ENCODE data around the gene THBS2. TPM values are rescaled to one million over a fixed set of nuclear protein-coding genes. Genes with fewer than 3 reads are reported as not detected.
"Not testable (repeated sequence)": the region's sequence is repeated elsewhere in the genome, so short reads cannot be mapped to it uniquely, and the experiment has no call there.

THBS2 gene
- polyA plus RNA-seq, 1 donor: 31.9 TPM

DNA sequence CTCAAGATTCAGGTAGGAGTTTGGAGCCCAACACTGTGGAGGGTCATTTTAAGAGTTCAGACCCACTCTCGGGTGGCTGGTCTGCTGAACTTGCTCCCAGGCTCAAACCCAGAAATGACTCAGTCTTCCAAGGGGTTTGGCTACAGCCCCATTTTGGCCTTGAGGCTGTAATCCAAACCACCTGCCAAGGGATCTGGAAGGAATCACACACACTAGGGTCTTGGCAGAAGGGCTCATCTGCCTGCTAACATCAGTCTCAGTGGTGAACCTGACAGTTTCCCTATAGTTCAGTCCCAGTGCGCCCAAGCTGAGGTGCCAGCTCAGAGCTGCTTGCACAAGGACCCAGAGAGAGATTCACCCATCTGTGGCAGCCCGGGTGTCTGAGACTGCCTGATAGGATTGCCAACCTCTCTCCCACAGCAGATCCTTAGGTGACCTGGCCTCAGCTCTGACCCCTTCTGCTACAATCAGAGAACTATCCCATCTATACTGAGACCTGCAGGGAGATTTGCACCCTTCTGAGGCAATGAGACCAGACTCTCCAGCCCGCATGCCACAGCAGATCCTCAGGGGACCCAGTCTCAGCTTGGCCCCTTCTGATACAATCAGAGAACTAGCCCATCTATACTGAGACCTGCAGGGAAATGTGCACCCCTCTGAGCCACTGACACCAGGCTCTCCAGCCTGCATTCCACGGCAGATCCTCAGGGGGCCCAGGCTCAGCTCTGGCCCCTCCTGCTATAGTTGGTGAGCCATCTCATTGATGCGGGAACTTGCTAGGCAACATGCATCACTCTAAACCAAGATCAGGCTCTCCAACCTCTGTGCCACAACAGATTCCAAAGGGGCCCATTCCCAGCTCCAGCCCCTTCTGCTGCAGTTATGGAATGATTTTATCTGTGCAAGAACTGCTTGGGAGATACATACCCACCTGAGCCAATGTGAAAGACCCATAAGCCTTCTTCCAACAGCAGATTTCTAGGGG, 48.2 kb downstream of the THBS2 start:
- DNase-seq: no peak

DNA sequence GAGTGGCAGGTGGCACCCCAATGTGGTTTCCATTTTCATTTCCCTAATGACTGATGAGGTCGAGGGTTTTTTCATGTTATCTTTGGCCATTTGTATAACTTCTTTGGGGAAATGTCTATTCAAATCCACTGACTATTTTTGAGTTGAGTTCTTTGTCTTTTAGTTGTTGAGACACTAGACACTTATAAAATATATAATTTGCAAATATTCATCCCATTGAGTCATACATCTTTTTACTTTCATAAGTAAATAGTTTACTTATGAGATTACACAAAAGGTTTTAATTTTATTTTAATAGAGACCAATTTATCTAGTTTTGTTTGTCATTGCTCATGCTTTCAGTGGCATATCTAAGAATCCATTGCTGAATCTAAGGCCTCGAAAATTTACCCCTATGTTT, 49.5 kb downstream of the THBS2 start:
- no peak for DNase-seq

DNA sequence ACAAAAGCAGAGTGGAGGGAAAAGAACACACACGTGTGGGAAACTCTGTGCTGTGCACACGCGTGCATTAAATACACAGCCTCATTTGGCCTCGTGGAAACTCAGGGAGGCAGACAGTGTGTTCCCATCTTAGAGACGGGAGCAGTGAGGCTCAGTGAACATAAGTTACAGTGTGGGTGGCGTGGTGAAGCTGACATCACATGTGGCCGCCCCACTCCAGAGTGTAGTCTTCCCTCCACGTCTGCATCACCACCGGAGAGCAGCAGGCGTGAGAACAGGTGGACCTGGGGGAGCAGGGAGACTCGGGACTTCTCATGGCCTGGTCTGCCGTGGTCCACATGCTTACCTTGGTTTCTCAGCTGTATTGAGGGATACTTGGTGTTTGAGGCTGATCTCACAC, 51.7 kb downstream of the THBS2 start:
- no peak for DNase-seq

- no peak for DNase-seq
Observed at GRCh38 chr6:169200893-169201514, 52.6 kb downstream of the THBS2 start.

GRCh38 chr6:169199625-169200335, 53.9 kb downstream of the THBS2 start:
- DNase-seq: no peak

GRCh38 chr6:169198885-169199284, 54.8 kb downstream of the THBS2 start:
- no peak for DNase-seq

- not testable (repeated sequence) for DNase-seq
Observed at GRCh38 chr6:169197929-169198328, 55.7 kb downstream of the THBS2 start.

DNA sequence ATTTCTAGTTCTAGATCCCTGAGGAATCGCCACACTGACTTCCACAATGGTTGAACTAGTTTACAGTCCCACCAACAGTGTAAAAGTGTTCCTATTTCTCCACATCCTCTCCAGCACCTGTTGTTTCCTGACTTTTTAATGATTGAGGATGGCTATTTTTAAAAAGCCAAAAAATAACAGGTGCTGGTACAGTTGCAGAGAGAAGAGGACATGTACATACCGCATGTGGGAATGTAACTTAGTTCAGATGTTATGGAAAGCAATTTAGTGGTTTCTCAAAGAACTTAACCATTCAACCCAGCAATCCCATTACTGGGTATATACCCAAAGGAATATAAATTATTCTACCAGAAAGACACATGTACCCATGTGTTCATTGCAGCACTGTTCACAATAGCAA, 57.4 kb downstream of the THBS2 start:
- DNase-seq: not testable (repeated sequence)

GRCh38 chr6:169194737-169195136, 58.9 kb downstream of the THBS2 start:
- DNase-seq: no peak

DNA sequence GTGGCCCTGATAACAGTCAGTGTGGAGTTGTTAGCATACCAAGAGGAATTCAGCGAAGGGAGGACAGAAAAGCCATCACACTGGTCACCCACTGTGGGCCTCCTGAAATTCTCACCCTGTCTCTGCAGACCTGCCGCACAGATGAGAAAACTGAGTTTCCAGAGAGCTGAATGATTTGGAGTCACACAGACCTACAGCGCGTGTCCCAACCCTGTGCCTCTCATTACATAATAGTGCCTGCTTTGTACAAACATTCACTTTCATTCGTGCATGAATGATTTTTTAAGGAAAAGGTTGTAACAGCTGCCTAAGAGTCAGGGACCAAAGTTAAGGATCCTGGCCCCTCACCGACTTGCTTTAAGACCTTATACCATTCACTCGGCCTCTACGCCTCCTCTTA, 62.7 kb downstream of the THBS2 start:
- no peak for DNase-seq

DNA sequence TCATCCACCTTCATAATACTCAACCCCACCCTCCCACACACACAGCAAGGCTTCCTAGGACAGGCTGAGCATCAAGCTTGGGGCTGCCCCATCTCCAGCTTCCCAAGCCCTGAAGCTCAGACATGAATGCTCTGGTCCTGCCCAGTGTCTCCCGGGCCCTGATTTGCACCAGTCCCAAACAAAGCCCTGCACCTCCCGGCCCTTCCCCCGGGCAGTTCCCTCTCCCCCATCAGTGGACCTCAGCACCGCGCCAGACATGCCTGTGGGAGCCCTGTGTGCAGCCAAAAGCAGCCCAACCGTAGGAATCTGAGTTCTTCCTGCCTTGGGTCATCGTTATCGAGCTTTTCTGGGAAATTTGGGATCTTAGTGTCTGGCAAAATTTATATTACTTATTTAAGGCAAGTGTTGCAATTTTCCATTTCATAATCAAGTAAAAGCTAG, 63.5 kb downstream of the THBS2 start:
- DNase-seq: peak; percentile 75

- no peak for DNase-seq
Observed at GRCh38 chr6:169189686-169190085, 64.0 kb downstream of the THBS2 start.

GRCh38 chr6:169189182-169189581, 64.5 kb downstream of the THBS2 start:
- DNase-seq: no peak

GRCh38 chr6:169188475-169188874, 65.2 kb downstream of the THBS2 start:
- no peak for DNase-seq

DNA sequence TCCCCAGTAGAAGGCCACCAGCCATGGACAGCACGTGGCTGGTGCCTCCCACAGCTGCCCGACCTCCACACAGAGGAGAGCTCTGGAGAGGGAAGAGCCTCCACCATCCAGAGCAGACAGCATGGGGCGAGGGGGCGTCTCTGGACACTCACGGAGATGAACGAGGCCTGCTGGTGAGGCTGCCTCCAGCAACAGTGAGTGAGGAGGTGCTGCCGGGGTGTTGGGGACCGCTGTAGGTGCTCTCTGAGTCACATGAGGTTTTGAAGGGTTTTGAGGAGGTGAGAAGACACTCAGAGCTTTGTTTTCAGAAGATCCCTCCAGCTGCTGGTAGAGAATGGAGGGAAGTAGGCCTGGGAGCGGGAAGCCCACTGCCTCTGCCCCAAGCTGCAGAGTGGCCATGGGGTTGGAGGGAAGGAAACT, 65.6 kb downstream of the THBS2 start:
- DNase-seq: no peak

GRCh38 chr6:169186496-169187169, 67.0 kb downstream of the THBS2 start:
- DNase-seq: no peak

DNA sequence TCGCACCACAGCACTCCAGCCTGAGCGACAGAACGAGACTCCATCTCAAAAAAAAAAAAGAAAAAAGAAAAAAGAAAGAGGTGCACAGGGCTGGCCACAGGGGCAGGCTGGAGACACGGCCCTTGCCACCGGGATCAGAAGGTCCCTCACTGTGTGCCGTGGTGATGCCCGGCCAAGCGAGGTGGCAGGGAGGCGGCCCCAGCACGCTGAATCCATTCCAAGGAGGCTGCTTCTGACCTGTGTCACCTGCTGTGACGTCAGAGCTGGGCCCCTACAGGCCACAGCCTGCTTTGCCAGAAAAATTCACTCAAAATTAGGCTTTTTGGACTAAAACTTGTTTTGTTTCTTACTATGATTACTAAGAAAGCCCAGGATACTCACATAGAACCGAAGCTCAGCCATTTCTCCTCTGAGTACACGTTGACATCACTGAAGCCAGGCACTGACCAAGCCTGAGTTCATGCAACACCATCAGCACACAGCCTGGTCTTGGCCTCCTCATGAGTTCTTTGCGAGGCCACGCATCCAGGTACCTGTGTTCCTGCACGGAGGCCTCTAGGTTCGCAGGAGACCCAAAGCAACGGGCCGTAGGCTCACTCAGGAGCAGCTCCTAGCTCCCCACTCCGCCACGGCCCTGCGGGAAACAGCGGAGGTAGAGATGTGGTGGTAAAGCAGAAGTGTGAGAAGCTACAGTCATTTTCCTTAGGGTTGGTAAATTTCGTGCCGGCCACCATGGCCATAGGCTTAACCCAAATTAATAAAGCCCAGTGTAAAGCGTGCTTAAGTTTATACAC, 67.8 kb downstream of the THBS2 start:
- DNase-seq: no peak

- no peak for DNase-seq
Observed at GRCh38 chr6:169185011-169185521, 68.6 kb downstream of the THBS2 start.

DNA sequence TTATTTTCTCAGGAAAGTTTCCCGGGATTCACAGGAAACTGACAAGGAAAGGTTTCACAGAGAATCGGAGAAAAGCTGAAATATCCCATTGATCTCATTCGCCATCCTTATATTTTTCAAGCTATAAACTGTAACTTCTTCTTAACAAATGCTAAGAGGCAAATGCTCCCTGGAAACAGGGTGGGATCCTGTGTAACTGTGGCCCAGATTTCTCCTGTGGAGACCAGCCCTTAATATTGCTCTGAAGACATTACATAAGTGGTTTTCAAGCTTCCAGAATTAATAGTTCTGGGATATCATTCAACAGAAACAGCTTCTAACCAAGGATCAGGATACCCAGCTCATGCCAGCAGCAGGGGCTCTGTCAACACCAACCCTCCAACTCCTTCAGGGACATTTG, 69.2 kb downstream of the THBS2 start:
- no peak for DNase-seq

DNA sequence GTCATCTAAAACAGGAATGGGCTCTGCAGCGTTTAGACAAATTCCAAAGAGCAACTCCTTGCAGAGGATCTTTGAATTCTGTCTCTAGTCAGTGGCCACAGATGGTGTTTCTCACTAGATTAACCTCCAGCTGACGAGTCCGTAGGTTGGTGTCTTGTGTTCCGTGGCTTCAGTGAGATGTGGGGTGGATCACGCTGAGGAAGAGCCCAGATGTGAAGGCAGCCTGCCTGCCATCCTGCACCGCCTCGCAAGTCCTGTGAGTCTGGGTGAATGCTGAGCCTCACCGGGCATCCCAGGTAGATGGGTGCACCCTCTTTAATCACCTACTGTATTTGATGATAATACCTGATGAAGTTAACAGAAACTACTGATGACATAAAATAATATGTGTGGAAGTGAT, 70.4 kb downstream of the THBS2 start:
- DNase-seq: no peak

GRCh38 chr6:169179831-169180230, 73.8 kb downstream of the THBS2 start:
- DNase-seq: not testable (repeated sequence)
